IMR-90 (cell line): ENCODE data around the gene OTUD5. TPM values are rescaled to one million over a fixed set of nuclear protein-coding genes. Genes with fewer than 3 reads are reported as not detected.

Experiments used
- ATAC-seq: fragments of 200-7000 bp; cut with Tn5 transposase; 2 replicates; pipeline ENCODE4 v1.9.1; 2020; ENCODE audit warnings: low read depth, mild to moderate bottlenecking, moderate library complexity
- BruUV-seq: library from RNA; stranded (reverse); fragments of 400-500 nt; replicated peaks from 2 replicates; lab custom pipeline; 2021; lab: Mats Ljungman, UMichigan
- CTCF ChIA-PET: fragments of 300-600 bp; formaldehyde crosslinking; extraction: SDS; loops from one replicate; lab custom pipeline; 2021; ENCODE audit warnings: antibody characterized with exemption; lab: Yijun Ruan, JAX
- POLR2A ChIA-PET: fragments of 300-600 bp; sonication (Branson Sonifier 250); formaldehyde crosslinking; loops from one replicate; lab custom pipeline; 2022; ENCODE audit warnings: antibody characterized with exemption; ENCODE audit not compliant: unreplicated experiment; lab: Charles Lee
- DNase-seq: peaks from one replicate; pipeline ENCODE4 v3.0.0; 2013
- H2AFZ ChIP-seq: replicated peaks from 2 replicates; pipeline ENCODE3; 2013; ENCODE audit warnings: low read length, mild to moderate bottlenecking; ENCODE audit not compliant: poor library complexity
- H2AK5ac ChIP-seq: 2 replicates; pipeline ENCODE4 v1.6.1; 2013; ENCODE audit warnings: low read depth, low read length, inconsistent platforms
- H2AK9ac ChIP-seq: replicated peaks from 2 replicates; pipeline ENCODE3; 2013; ENCODE audit warnings: mild to moderate bottlenecking, low read depth, low read length, moderate library complexity; ENCODE audit not compliant: poor library complexity
- H2BK120ac ChIP-seq: 2 replicates; pipeline ENCODE4 v1.6.1; 2013; ENCODE audit warnings: low read depth, low read length, inconsistent platforms
- H2BK15ac ChIP-seq: 3 replicates; pipeline ENCODE4 v1.6.1; 2013; ENCODE audit warnings: low read depth, low read length, inconsistent platforms
- H2BK20ac ChIP-seq: 2 replicates; pipeline ENCODE4 v1.6.1; 2013; ENCODE audit warnings: low read depth, mild to moderate bottlenecking, inconsistent platforms, low read length, moderate library complexity
- H2BK5ac ChIP-seq: 2 replicates; pipeline ENCODE4 v1.6.1; 2013; ENCODE audit warnings: mild to moderate bottlenecking, low read depth, low read length, inconsistent platforms; ENCODE audit not compliant: poor library complexity, severe bottlenecking
- H3K14ac ChIP-seq: replicated peaks from 2 replicates; pipeline ENCODE4 v1.6.1; 2013; ENCODE audit warnings: low read depth, low read length, inconsistent platforms
- H3K18ac ChIP-seq: 2 replicates; pipeline ENCODE4 v1.6.1; 2013; ENCODE audit warnings: low read depth, low read length, control low read depth
- H3K23ac ChIP-seq: 2 replicates; pipeline ENCODE4 v1.6.1; 2013; ENCODE audit warnings: low read depth, low read length, inconsistent platforms
- H3K27ac ChIP-seq: 2 replicates; pipeline ENCODE4 v1.5.1; 2013; ENCODE audit warnings: mild to moderate bottlenecking, control low read depth, low read length; ENCODE audit not compliant: insufficient read depth
- H3K27me3 ChIP-seq: 2 replicates; pipeline ENCODE4 v1.6.1; 2013; ENCODE audit warnings: low read length; ENCODE audit not compliant: control insufficient read depth, insufficient read depth
- H3K36me3 ChIP-seq: 2 replicates; pipeline ENCODE4 v1.6.1; 2013; ENCODE audit warnings: low read length, mixed read lengths; ENCODE audit not compliant: control insufficient read depth, insufficient read depth
- H3K4ac ChIP-seq: 2 replicates; pipeline ENCODE4 v1.6.1; 2013; ENCODE audit warnings: low read depth, low read length, inconsistent platforms
- H3K4me1 ChIP-seq: 2 replicates; pipeline ENCODE4 v1.6.1; 2013; ENCODE audit warnings: low read length, mixed read lengths; ENCODE audit not compliant: control insufficient read depth, insufficient read depth
- H3K4me2 ChIP-seq: 2 replicates; pipeline ENCODE4 v1.6.1; 2013; ENCODE audit warnings: low read depth, mild to moderate bottlenecking, control low read depth, low read length, moderate library complexity
- H3K4me3 ChIP-seq: 2 replicates; pipeline ENCODE4 v1.5.1; 2013; ENCODE audit warnings: low read depth, mild to moderate bottlenecking, control low read depth, low read length, moderate library complexity; ENCODE audit not compliant: insufficient read depth
- H3K56ac ChIP-seq: 2 replicates; pipeline ENCODE4 v1.6.1; 2013; ENCODE audit warnings: low read length, inconsistent platforms; ENCODE audit not compliant: insufficient read depth; ENCODE audit errors: extremely low read depth
- H3K79me1 ChIP-seq, 2 experiments: 2 replicates each; pipeline ENCODE4 v1.6.1; 2013; ENCODE audit warnings: low read length in 2 of 2, inconsistent platforms in 1 of 2, low read depth in 1 of 2
- H3K9ac ChIP-seq: 2 replicates; pipeline ENCODE4 v1.6.1; 2013; ENCODE audit warnings: low read depth, low read length, control low read depth
- H3K9me1 ChIP-seq: 2 replicates; pipeline ENCODE4 v1.6.1; 2013; ENCODE audit warnings: low read length, inconsistent platforms; ENCODE audit not compliant: insufficient read depth
- H3K9me3 ChIP-seq: 2 replicates; pipeline ENCODE4 v1.6.1; 2013; ENCODE audit warnings: low read length; ENCODE audit not compliant: control insufficient read depth, insufficient read depth
- H4K20me1 ChIP-seq: 2 replicates; pipeline ENCODE4 v1.6.1; 2013; ENCODE audit warnings: low read length, inconsistent platforms; ENCODE audit not compliant: insufficient read depth
- H4K5ac ChIP-seq: 2 replicates; pipeline ENCODE4 v1.6.1; 2013; ENCODE audit warnings: mild to moderate bottlenecking, low read depth, low read length, control low read depth
- H4K8ac ChIP-seq, 2 experiments: 2 replicates each; pipeline ENCODE4 v1.6.1; 2013; ENCODE audit warnings: low read depth in 2 of 2, low read length in 2 of 2, control low read depth in 1 of 2, inconsistent platforms in 1 of 2
- H4K91ac ChIP-seq: 2 replicates; pipeline ENCODE4 v1.6.1; 2013; ENCODE audit warnings: low read depth, low read length, inconsistent platforms; ENCODE audit not compliant: insufficient read depth
- CEBPB ChIP-seq: IDR thresholded peaks from 2 replicates; pipeline ENCODE4 v1.6.1; 2012; ENCODE audit warnings: low read depth, low read length, improper control_type of control experiment
- MAFK ChIP-seq: IDR thresholded peaks from 2 replicates; pipeline ENCODE4 v1.6.1; 2012; ENCODE audit warnings: low read depth, low read length, improper control_type of control experiment
- MXI1 ChIP-seq: IDR thresholded peaks from 2 replicates; pipeline ENCODE4 v1.6.1; 2012; ENCODE audit warnings: low read depth, mild to moderate bottlenecking, low read length, moderate library complexity, borderline replicate concordance
- WGBS, 2 experiments: methylation state at CpG; one replicate each; pipeline versions ENCODE4 v1.1.5 to v1.1.7; 2013; ENCODE audit warnings: missing lambda C conversion rate in 2 of 2; ENCODE audit not compliant: insufficient read length in 1 of 2; ENCODE audit errors: extremely low coverage in 2 of 2; 5-methylcytosine and 5-hydroxymethylcytosine counted together
- dilution Hi-C: fragments of 300-500 bp; cut with HindIII; formaldehyde crosslinking; loops from one replicate; pipeline ENCODE4 v1.14.3; 2018; ENCODE audit warnings: low sequenced_read_pairs; ENCODE audit not compliant: unreplicated experiment
- in situ Hi-C: fragments of 300-500 bp; cut with MboI; formaldehyde crosslinking; loops from 3 replicates; pipeline ENCODE4 v1.14.3; 2019; ENCODE audit warnings: low sequenced_read_pairs, inconsistent platforms, mixed read lengths
- intact Hi-C: fragments of 100-400 bp; cut with micrococcal nuclease; formaldehyde crosslinking; loops from 2 replicates; pipeline ENCODE4 v1.10.0; 2022
- polyA plus RNA-seq, 3 experiments: library from polyadenylated mRNA; depleted of rRNA; stranded (reverse); fragments of >200 nt; gene quantifications; 2 replicates each; pipeline ENCODE4 v1.2.3, GENCODE V29; 2012; ENCODE audit warnings: low replicate concordance in 1 of 3
- total RNA-seq: library from RNA; depleted of rRNA; stranded (reverse); fragments of >200 nt; gene quantifications from 2 replicates; pipeline ENCODE4 v1.2.3, GENCODE V29; 2012

OTUD5 gene
- total and polyA plus RNA-seq, 2 of the 4 experiments (the other 2 are of a cell fraction) = 30.6 to 50.4 TPM

GRCh38 chrX:48927736-48928382 lies 29.5 kb downstream of the OTUD5 start:
- Histone ChIP-seq H3K9me1 (no peaks in the 10 kb centered on the region), H4K8ac (no peak overlapping the region), H3K23ac (no peak overlapping the region), H3K14ac (no peak overlapping the region), H2BK120ac (no peak overlapping the region), H3K4me2 (no peak overlapping the region), H3K18ac (no peak overlapping the region), H2BK20ac (no peak overlapping the region), H3K79me1 (peaks cover 0 to 5% of the 10 kb centered on the region in 2 experiments; a peak in 3 of 4 replicates), H3K36me3 (peaks cover 24% of the 10 kb centered on the region), H3K9me3 (no peaks in the 10 kb centered on the region; the same call in 1 of the 2 replicates), H2BK5ac (no peak overlapping the region), H4K5ac (no peak overlapping the region), H4K91ac (no peak overlapping the region), H2AFZ (no peak overlapping the region), H3K4ac (no peak overlapping the region), H3K4me3 (no peak overlapping the region), H4K20me1 (no peaks in the 10 kb centered on the region), H3K56ac (no peak overlapping the region), H3K4me1 (no peaks in the 10 kb centered on the region), H2BK15ac (no peak overlapping the region), H2AK9ac (no peak overlapping the region), H3K9ac (no peak overlapping the region), H2AK5ac (no peak overlapping the region), H3K27me3 (no peaks in the 10 kb centered on the region), H3K27ac (no peak overlapping the region)
- POLR2A ChIA-PET = no interaction called here
- WGBS, 2 experiments = no CpG with 5 or more reads among the region's 2 CpGs
- CTCF ChIA-PET = no interaction called here
- in situ Hi-C loops = no loop called here
- TF ChIP-seq MXI1 (no peak), MAFK (no peak), CEBPB (no peak)
- intact Hi-C loops = no loop called here
- BruUV-seq = no TSS peak
- dilution Hi-C loops = no loop called here
- no peak for DNase-seq
- ATAC-seq = no peak
